ENCODE data around the gene GLYATL1B.
"Not testable (repeated sequence)": the region's sequence is repeated elsewhere in the genome, so short reads cannot be mapped to it uniquely, and the experiment has no call there.

The GLYATL1B gene

DNA sequence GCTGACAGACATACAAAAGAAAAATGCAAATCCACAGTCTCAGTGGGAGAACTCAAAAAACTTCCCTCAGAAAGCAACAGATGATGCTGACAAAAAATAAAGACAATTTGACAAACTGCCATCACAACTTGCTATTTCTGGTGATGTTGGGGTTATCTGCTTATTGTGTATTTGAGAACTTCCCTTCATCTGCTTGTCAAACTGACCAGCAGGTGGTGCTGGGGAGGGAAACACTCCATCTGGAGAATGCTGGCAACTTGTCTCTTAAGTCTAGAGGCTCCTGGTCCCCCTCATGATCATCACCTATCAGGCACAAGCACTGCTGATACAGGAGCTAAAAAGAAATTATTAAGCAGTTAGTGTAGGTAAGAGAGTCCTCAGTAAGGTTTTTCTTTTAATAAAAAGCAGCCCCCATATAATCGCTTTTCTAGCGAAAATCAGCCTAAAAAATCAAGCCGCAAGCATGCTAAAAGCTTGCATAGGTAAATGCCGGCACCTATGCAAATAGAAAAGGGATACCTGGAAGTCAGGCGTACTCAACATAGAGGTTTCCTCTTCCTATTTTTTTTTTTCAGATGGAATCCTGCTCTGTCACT, 11.1 kb downstream of the GLYATL1B start:
- DNase-seq = peak in 1 of 2 experiments; percentile 3

DNA sequence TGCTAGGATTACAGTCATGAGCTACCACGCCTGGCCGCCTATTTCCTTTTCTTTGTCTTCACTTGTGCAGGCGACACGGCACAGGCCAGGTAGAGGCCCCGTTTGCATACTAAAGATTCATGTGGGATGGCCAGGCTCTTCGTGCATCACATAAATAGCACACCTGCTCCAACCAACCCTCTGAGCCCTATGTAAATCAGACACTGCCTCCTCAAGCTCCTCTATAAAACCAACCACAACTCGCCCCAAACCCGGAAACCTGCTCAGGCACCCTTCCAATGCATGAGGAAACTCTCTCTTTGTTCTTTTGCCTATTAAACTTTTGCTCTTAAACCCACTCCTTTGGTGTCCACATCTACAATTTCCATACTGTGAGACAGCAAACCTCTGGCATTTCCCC, 11.8 kb downstream of the GLYATL1B start:
- not testable (repeated sequence) for DNase-seq

GRCh38 chr11:59102259-59102765, 16.2 kb downstream of the GLYATL1B start:
- DNase-seq = peak in 1 of 2 experiments; percentile 9

- peak; percentile 91 to 97 for DNase-seq
Observed at GRCh38 chr11:59106363-59107336, 20.5 kb downstream of the GLYATL1B start, which contains the start of gene FAM111B. FAM111B (plus strand) TSS chr11:59107237; CDS start chr11:59109626, 2,389 bp downstream.

DNA sequence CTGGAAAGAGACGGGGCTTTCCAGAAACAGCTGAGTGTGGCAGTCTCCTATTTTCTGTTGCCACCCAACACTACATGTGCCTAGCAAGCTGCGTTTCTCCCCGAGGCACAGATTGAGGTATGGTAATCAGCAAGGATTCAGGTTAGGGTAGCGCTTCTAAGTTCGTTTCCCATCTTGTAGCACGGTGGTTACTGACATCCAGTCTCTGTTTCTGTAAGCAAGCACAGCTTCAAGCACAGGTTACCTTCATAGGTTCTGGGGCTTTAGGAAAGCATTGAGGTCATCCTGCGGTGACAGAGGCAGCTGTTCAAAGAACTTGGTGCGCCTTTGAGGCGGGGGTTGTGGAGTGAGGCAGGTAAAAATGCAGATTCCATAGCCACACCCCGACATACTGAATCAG, 21.6 kb downstream of the GLYATL1B start:
- not testable (repeated sequence) for DNase-seq

GRCh38 chr11:59112494-59112893, 26.4 kb downstream of the GLYATL1B start:
- DNase-seq = no peak

- no peak for DNase-seq
Observed at GRCh38 chr11:59114344-59114743, 28.2 kb downstream of the GLYATL1B start.

- no peak for DNase-seq
Observed at GRCh38 chr11:59115553-59115952, 29.4 kb downstream of the GLYATL1B start.

DNA sequence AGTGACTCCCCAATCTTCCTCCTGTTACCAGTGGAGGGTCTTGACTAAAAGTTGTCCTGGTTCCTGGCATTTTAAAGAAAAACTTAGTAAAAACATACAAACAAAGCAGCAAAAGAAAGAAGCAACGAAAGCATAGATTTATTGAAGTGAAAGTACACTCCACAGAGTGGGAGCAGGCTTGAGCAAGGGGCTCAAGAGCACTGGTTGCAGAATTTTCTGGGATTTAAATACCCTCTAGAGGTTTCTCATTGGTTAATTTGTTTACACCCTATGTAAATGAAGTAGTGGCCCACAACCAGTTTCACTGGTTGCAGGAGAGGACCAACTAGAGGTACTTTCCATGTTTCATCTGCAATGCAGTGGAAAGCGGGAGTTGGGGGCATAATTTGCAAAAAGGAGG, 31.7 kb downstream of the GLYATL1B start:
- DNase-seq = no peak

- no peak for DNase-seq
Observed at GRCh38 chr11:59119826-59120225, 33.7 kb downstream of the GLYATL1B start.

- peak; percentile 64 to 74 for DNase-seq
Observed at GRCh38 chr11:59135648-59136461, 49.7 kb downstream of the GLYATL1B start.

DNA sequence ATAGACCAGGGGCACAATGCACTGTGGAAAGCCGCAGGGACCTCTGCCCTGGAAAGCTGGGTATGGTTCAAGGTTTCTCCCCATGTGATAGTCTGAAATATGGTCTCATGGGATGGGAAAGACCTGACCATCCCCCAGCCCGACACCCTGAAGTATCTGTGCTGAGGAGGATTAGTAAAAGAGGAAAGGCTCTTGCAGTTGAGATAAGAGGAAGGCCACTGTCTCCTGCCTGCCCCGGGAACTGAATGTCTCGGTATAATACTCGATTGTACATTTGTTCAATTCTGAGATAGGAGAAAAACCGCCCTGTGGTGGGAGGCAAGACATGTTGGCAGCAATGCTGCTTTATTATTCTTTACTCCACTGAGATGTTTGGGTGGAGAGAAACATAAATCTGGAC, 50.4 kb downstream of the GLYATL1B start:
- not testable (repeated sequence) for DNase-seq

DNA sequence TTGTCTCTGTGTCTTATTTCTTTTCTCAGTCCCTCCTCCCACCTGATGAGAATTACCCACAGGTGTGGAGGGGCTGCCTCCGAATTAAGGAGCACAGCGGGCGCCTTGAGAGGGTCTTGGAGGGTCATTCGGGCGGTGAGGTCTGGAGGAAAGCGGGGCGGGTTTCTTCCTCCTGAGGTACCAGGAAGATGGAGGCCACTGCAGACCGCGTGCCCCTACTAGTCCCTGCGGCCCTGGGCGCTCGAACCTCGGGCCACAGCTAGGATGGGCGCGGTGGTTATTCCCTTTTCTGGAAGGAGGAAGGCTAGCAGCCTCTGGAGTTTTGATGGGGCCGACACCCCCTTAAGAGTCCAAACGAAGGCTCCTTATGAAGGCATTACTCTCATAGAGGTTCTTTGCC, 51.1 kb downstream of the GLYATL1B start:
- DNase-seq = no peak

- DNase-seq = no peak
Observed at GRCh38 chr11:59138643-59139042, 52.5 kb downstream of the GLYATL1B start.

DNA sequence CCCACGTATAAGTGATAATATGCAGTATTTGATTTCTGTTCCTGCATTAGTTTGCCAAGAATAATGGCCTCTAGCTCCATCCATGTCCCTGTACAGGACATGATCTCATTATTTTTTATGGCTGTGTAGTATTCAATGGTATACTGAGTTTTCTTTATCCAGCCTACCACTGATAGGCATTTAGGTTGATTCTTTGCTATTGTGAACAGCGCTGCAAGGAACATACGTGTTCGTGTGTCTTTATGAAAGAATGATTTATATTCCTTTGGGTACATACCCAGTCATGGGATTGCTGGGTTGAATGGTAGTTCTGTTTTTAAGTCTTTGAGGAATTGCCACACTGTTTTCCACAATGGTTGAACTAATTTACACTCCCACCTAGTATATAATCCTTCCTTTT, 55.1 kb downstream of the GLYATL1B start:
- no peak for DNase-seq

DNA sequence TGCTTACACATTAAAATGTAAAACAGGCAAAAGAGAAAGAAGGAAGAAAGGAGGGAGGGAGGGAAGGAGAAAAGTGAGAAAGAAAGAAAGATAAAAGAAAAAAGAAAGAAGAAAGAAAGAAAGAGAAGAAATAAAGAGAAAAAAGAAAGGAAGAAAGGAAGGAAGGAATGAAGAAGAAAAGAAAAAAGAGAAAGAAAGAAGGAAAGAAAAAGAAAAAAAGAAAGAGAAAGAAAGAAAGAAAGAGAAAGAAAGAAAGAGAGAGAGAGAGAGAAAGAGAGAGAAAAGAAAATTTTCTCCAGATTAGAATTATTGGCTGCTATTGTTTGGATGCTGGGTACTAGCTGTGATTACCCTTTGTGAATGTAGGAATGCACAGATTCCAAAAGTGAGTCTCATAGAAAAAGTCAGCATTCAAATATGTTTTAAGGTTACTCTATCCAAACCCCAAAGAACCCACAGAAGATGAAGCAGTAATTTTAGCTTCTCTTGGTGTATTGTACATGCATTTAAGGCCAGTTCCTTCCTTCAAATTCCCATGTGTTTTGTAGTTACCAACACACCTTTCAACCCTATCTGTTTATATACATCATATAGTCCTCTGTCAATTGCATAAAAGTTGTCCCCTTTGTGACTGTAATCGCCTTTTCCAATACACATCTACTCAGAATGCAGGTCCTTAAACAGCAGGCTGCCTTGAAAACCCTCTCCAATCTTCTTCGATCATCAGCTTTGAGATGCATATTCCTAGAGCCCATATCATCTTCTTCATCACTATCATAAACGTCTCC, 55.8 kb downstream of the GLYATL1B start:
- no peak for DNase-seq

DNA sequence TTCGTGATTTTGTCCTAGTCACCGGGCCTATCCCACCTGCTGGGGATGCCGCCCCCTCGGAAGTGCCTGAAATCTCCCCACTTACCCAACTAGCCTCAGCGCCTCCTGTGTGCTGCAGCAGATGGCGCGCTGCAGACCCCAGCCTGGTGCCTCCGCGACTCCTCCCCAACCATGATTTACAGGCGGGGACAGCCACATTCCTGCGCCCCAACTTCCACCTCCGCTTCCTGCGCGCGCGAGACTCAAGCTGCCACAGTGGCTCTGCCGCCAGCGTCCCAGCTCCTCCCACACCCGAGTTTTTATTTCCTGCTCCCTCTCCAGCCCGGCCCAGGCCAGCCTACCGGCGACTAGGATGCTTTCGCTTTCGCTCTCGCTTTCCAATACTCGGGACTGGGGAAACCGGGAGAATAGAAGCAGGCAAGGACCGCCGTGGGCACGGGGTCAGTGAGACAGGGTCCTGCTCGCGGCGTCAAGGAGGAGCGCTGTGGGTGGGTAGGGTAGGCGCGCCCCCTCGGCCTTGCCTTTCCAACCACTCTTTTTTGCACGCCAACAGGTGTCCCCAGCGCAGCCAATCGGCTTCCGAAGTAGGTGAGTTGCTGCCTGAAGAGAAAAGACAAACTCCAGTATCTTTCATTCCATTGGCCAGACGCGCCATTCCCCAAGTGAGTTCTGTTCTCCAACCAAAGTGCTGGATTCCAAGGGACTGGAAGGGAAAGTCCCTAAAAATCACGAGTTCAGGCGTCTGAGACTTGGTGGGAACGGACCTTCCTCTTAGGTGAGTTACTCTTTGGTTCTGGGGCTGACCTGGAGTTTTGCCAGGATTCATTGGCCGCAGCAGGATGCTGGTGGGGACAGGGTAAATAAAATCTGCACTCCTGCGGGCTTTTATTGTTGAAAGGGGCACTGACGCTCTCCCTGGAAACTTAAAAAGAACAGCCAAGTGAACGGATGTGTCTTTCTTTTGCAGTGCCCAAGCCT, 56.7 kb downstream of the GLYATL1B start, which contains the start of gene FAM111A:
TSS of gene FAM111A (plus strand) at position 327 of the 978 bp plus-strand sequence. CDS start 6,017 bp downstream, outside the sequence.
- peak; percentile 71 to 72 for DNase-seq

GRCh38 chr11:59144096-59144495, 58.0 kb downstream of the GLYATL1B start:
- no peak for DNase-seq
